HEK293 (cell line): ENCODE measurements around the gene PEX6.

Experiments
- CTCF ChIA-PET: fragments of 350-600 bp; formaldehyde crosslinking; extraction: SDS; loops from one replicate; lab custom pipeline; 2021; ENCODE audit warnings: antibody characterized with exemption; lab: Yijun Ruan, JAX
- POLR2A ChIA-PET: fragments of 300-600 bp; formaldehyde crosslinking; extraction: SDS; loops from one replicate; lab custom pipeline; 2020; ENCODE audit warnings: antibody characterized with exemption, inconsistent platforms; lab: Yijun Ruan, JAX
- H3K27ac ChIP-seq: fragments of 200-500 bp; sonication (Bioruptor generic); 2 replicates; pipeline ENCODE4 v1.5.1; 2014; ENCODE audit warnings: low read depth, low read length, control low read depth, inconsistent platforms; ENCODE audit errors: extremely low read depth
- H3K36me3 ChIP-seq, 2 experiments: fragments of 200-500 bp in 1 of 2; sonication (Bioruptor generic) in 1 of 2; 1 replicate in 1 of 2; 2 replicates in 1 of 2; pipeline ENCODE4 v1.5.1; 2014 to 2017; ENCODE audit warnings: inconsistent platforms in 2 of 2, low read length in 2 of 2; ENCODE audit not compliant: control insufficient read depth in 2 of 2, insufficient read depth in 1 of 2
- H3K4me1 ChIP-seq: fragments of 200-500 bp; sonication (Bioruptor generic); 2 replicates; pipeline ENCODE4 v1.5.1; 2014; ENCODE audit warnings: mild to moderate bottlenecking, low read length, inconsistent platforms; ENCODE audit not compliant: control insufficient read depth, insufficient read depth
- H3K4me3 ChIP-seq: 2 replicates; pipeline ENCODE4 v1.5.1; 2011; ENCODE audit warnings: low read depth, mild to moderate bottlenecking, control low read depth, low read length, moderate library complexity
- H3K9me3 ChIP-seq: fragments of 200-500 bp; sonication (Bioruptor generic); 2 replicates; pipeline ENCODE4 v1.5.1; 2014; ENCODE audit warnings: low read depth, low read length, inconsistent platforms; ENCODE audit not compliant: control insufficient read depth, insufficient read depth
- BCL6B ChIP-seq: fragments of 450-650 bp; formaldehyde crosslinking; IDR thresholded peaks from 2 replicates; pipeline ENCODE4 v1.5.1; 2017; ENCODE audit warnings: missing biosample characterization, missing genetic modification characterization
- CTCF ChIP-seq: fragments of 450-650 bp; formaldehyde crosslinking; IDR thresholded peaks from 2 replicates; pipeline ENCODE4 v1.5.1; 2016; ENCODE audit warnings: missing biosample characterization, missing genetic modification characterization
- FEZF1 ChIP-seq: fragments of 450-650 bp; formaldehyde crosslinking; IDR thresholded peaks from 2 replicates; pipeline ENCODE4 v1.5.1; 2016; ENCODE audit warnings: missing biosample characterization, missing genetic modification characterization
- MEIS1 ChIP-seq: sonication (generic); formaldehyde crosslinking; IDR thresholded peaks from 2 replicates; pipeline ENCODE4 v1.8.1; 2022; ENCODE audit warnings: missing genetic modification reagents, mild to moderate bottlenecking, borderline replicate concordance
- RBAK ChIP-seq: fragments of 450-650 bp; formaldehyde crosslinking; IDR thresholded peaks from 2 replicates; pipeline ENCODE4 v1.5.1; 2016; ENCODE audit warnings: missing biosample characterization, missing genetic modification characterization
- TRIM28 ChIP-seq: IDR thresholded peaks from 2 replicates; pipeline ENCODE4 v1.6.1; 2011; ENCODE audit warnings: low read length, control low read depth, borderline replicate concordance
- WT1 ChIP-seq: fragments of 450-650 bp; formaldehyde crosslinking; IDR thresholded peaks from 2 replicates; pipeline ENCODE4 v1.5.1; 2016; ENCODE audit warnings: missing biosample characterization, missing genetic modification characterization
- ZBTB11 ChIP-seq: fragments of 450-650 bp; formaldehyde crosslinking; conservative IDR thresholded peaks from 2 replicates; pipeline ENCODE4 v1.5.1; 2016; ENCODE audit warnings: low read depth, missing biosample characterization, missing genetic modification characterization
- ZNF114 ChIP-seq: fragments of 450-650 bp; formaldehyde crosslinking; IDR thresholded peaks from 2 replicates; pipeline ENCODE4 v1.5.0; 2017; ENCODE audit warnings: missing biosample characterization, missing genetic modification characterization
- ZNF155 ChIP-seq: fragments of 450-650 bp; formaldehyde crosslinking; IDR thresholded peaks from 2 replicates; pipeline ENCODE4 v1.5.1; 2016; ENCODE audit warnings: missing biosample characterization, missing genetic modification characterization
- ZNF16 ChIP-seq: fragments of 450-650 bp; formaldehyde crosslinking; IDR thresholded peaks from 2 replicates; pipeline ENCODE4 v1.5.1; 2016; ENCODE audit warnings: low read depth, missing biosample characterization, missing genetic modification characterization
- ZNF23 ChIP-seq: fragments of 450-650 bp; formaldehyde crosslinking; IDR thresholded peaks from 2 replicates; pipeline ENCODE4 v1.5.1; 2016; ENCODE audit warnings: missing biosample characterization, missing genetic modification characterization, borderline replicate concordance
- ZNF426 ChIP-seq: fragments of 450-650 bp; formaldehyde crosslinking; IDR thresholded peaks from 2 replicates; pipeline ENCODE4 v1.5.1; 2017; ENCODE audit warnings: missing biosample characterization, missing genetic modification characterization, mild to moderate bottlenecking, inconsistent platforms, moderate library complexity
- ZNF433 ChIP-seq: fragments of 450-650 bp; formaldehyde crosslinking; IDR thresholded peaks from 2 replicates; pipeline ENCODE4 v1.5.1; 2016; ENCODE audit warnings: missing biosample characterization, missing genetic modification characterization, low read depth
- ZNF529 ChIP-seq: fragments of 450-650 bp; formaldehyde crosslinking; IDR thresholded peaks from 2 replicates; pipeline ENCODE4 v1.5.1; 2017; ENCODE audit warnings: missing genetic modification characterization, missing biosample characterization; ENCODE audit not compliant: insufficient replicate concordance
- ZNF549 ChIP-seq: fragments of 450-650 bp; IDR thresholded peaks from 2 replicates; pipeline ENCODE4 v1.5.1; 2018; ENCODE audit warnings: missing biosample characterization, missing genetic modification characterization, mild to moderate bottlenecking, inconsistent platforms, moderate library complexity
- ZNF561 ChIP-seq: fragments of 450-650 bp; IDR thresholded peaks from 2 replicates; pipeline ENCODE4 v1.5.1; 2018; ENCODE audit warnings: missing biosample characterization, missing genetic modification characterization, borderline replicate concordance
- ZNF600 ChIP-seq: fragments of 450-650 bp; formaldehyde crosslinking; IDR thresholded peaks from 2 replicates; pipeline ENCODE4 v1.5.1; 2016; ENCODE audit warnings: missing biosample characterization, missing genetic modification characterization
- ZNF658 ChIP-seq: fragments of 450-650 bp; formaldehyde crosslinking; IDR thresholded peaks from 2 replicates; pipeline ENCODE4; 2016; ENCODE audit warnings: missing biosample characterization, missing genetic modification characterization
- ZNF664 ChIP-seq: fragments of 450-650 bp; formaldehyde crosslinking; IDR thresholded peaks from 2 replicates; pipeline ENCODE4 v1.5.1; 2016; ENCODE audit warnings: missing biosample characterization, missing genetic modification characterization
- ZNF677 ChIP-seq: fragments of 450-650 bp; IDR thresholded peaks from 2 replicates; pipeline ENCODE4 v1.5.0; 2018; ENCODE audit warnings: missing biosample characterization, mild to moderate bottlenecking, missing genetic modification characterization, moderate library complexity
- ZNF777 ChIP-seq: fragments of 450-650 bp; formaldehyde crosslinking; IDR thresholded peaks from 2 replicates; pipeline ENCODE4 v1.5.1; 2017; ENCODE audit warnings: missing biosample characterization, missing genetic modification characterization, borderline replicate concordance
- ZNF792 ChIP-seq: fragments of 450-650 bp; formaldehyde crosslinking; IDR thresholded peaks from 2 replicates; pipeline ENCODE4 v1.5.1; 2016; ENCODE audit warnings: missing biosample characterization, missing genetic modification characterization
- ZNF830 ChIP-seq: fragments of 450-650 bp; IDR thresholded peaks from 2 replicates; pipeline ENCODE4 v1.5.0; 2018; ENCODE audit warnings: missing biosample characterization, missing genetic modification characterization, low read depth, mild to moderate bottlenecking, moderate library complexity
- ZXDB ChIP-seq: fragments of 450-650 bp; formaldehyde crosslinking; IDR thresholded peaks from 2 replicates; pipeline ENCODE4 v1.5.1; 2016; ENCODE audit warnings: missing biosample characterization, missing genetic modification characterization
- TF ChIP-seq, protein P1 (sequence below): fragments of 450-650 bp; formaldehyde crosslinking; IDR thresholded peaks from 2 replicates; pipeline ENCODE4 v1.5.1; 2016; ENCODE audit warnings: missing biosample characterization, missing genetic modification characterization
- TF ChIP-seq, protein P2 (sequence below): fragments of 450-650 bp; formaldehyde crosslinking; optimal IDR thresholded peaks from 2 replicates; pipeline ENCODE3; 2016; ENCODE audit warnings: missing biosample characterization, mild to moderate bottlenecking, missing genetic modification characterization
- TF ChIP-seq, protein P3 (sequence below): fragments of 450-650 bp; formaldehyde crosslinking; IDR thresholded peaks from 2 replicates; pipeline ENCODE4 v1.5.1; 2016; ENCODE audit warnings: missing biosample characterization, missing genetic modification characterization

PEX6 gene

GRCh38 chr6:42960243-42961019, 18.6 kb downstream of the PEX6 start, which contains the start of gene GNMT:
Gene GNMT, plus strand, starts transcription at chr6:42960754. Its CDS starts 14 bp downstream, at chr6:42960768.
- Histone ChIP-seq H3K4me1 (0 out of 2 replicates have a peak, but pooled peaks cover 4% of the 10 kb centered on the region), H3K36me3 (peaks cover 0 to 27% of the 10 kb centered on the region in 2 experiments; a peak in 2 of 3 replicates), H3K9me3 (no peaks in the 10 kb centered on the region), H3K27ac (peak within 1 kb of the TSS; percentile 37; the same call in 1 of the 2 replicates), H3K4me3 (peak within 1 kb of the TSS; percentile 44)
- CTCF ChIA-PET: interaction anchor here (0.7 to 1.6 kb wide), 5 partner anchors 11 to 59 kb away, joined by 3 to 7 read pairs (median 4); no protein-coding TSS in a partner anchor
- POLR2A ChIA-PET: interaction anchor here (0.9 to 2.3 kb wide), 8 partner anchors 18 to 99 kb away, joined by 3 to 9 read pairs (median 4); partner anchors contain the start of genes CNPY3, CUL7, KLC4 and KLHDC3
- no peak for TF ChIP-seq RBAK (tag by site-specific recombination)
- no peak for TF ChIP-seq ZNF23 (tag by site-specific recombination)
- TF ChIP-seq FEZF1 (tag by site-specific recombination): no peak
- TF ChIP-seq, protein P1, sequence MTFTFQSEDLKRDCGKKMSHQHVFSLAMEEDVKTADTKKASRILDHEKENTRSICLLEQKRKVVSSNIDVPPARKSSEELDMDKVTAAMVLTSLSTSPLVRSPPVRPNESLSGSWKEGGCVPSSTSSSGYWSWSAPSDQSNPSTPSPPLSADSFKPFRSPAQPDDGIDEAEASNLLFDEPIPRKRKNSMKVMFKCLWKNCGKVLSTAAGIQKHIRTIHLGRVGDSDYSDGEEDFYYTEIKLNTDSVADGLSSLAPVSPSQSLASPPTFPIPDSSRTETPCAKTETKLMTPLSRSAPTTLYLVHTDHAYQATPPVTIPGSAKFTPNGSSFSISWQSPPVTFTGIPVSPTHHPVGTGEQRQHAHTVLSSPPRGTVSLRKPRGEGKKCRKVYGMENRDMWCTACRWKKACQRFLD (tag by site-specific recombination): no peak
- TF ChIP-seq ZNF114 (tag by site-specific recombination): no peak
- no peak for TF ChIP-seq ZNF658
- no peak for TF ChIP-seq ZNF830
- TF ChIP-seq, protein P2, sequence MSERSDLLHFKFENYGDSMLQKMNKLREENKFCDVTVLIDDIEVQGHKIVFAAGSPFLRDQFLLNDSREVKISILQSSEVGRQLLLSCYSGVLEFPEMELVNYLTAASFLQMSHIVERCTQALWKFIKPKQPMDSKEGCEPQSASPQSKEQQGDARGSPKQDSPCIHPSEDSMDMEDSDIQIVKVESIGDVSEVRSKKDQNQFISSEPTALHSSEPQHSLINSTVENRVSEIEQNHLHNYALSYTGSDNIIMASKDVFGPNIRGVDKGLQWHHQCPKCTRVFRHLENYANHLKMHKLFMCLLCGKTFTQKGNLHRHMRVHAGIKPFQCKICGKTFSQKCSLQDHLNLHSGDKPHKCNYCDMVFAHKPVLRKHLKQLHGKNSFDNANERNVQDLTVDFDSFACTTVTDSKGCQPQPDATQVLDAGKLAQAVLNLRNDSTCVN: peak; percentile 84
- no peak for TF ChIP-seq ZNF664 (tag by site-specific recombination)
- TF ChIP-seq MEIS1 (CRISPR knock-in tag): no peak
- TF ChIP-seq TRIM28: no peak
- TF ChIP-seq, protein P3, sequence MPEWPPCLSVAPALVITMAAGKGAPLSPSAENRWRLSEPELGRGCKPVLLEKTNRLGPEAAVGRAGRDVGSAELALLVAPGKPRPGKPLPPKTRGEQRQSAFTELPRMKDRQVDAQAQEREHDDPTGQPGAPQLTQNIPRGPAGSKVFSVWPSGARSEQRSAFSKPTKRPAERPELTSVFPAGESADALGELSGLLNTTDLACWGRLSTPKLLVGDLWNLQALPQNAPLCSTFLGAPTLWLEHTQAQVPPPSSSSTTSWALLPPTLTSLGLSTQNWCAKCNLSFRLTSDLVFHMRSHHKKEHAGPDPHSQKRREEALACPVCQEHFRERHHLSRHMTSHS (tag by site-specific recombination): no peak
- TF ChIP-seq ZNF155 (tag by site-specific recombination): no peak
- no peak for TF ChIP-seq WT1 (tag by site-specific recombination)
- TF ChIP-seq ZNF792 (tag by site-specific recombination): no peak
- TF ChIP-seq ZXDB (tag by site-specific recombination): no peak
- no peak for TF ChIP-seq BCL6B (tag by site-specific recombination)
- TF ChIP-seq ZBTB11 (tag by site-specific recombination): no peak
- no peak for TF ChIP-seq ZNF16 (tag by site-specific recombination)
- TF ChIP-seq ZNF426: no peak
- no peak for TF ChIP-seq ZNF677 (tag by site-specific recombination)
- TF ChIP-seq ZNF561 (tag by site-specific recombination): no peak
- no peak for TF ChIP-seq ZNF529 (tag by site-specific recombination)
- peak; percentile 19; the same call in 1 of the 2 replicates for TF ChIP-seq CTCF (tag by site-specific recombination)
- peak; percentile 78; the same call in 1 of the 2 replicates for TF ChIP-seq ZNF777 (tag by site-specific recombination)
- peak; percentile 96; the same call in 1 of the 2 replicates for TF ChIP-seq ZNF600 (tag by site-specific recombination)
- no peak for TF ChIP-seq ZNF549 (tag by site-specific recombination)
- no peak for TF ChIP-seq ZNF433 (tag by site-specific recombination)
